Measurements from ENCODE around the gene TDRD6.
"Not testable (repeated sequence)": the region's sequence is repeated elsewhere in the genome, so short reads cannot be mapped to it uniquely, and the experiment has no call there.

TDRD6 gene

GRCh38 chr6:46687619-46688097, at the start of gene TDRD6:
TDRD6 (plus strand) TSS chr6:46687885; CDS start chr6:46688129, 244 bp downstream.
- no peak for DNase-seq

- DNase-seq: no peak
Measured at GRCh38 chr6:46637933-46638332, 49.8 kb upstream of the TDRD6 start.

GRCh38 chr6:46638650-46639049, 49.0 kb upstream of the TDRD6 start:
- DNase-seq: no peak

GRCh38 chr6:46642928-46643751, 44.5 kb upstream of the TDRD6 start:
- no peak for DNase-seq

- DNase-seq: no peak
Measured at GRCh38 chr6:46645265-46645664, 42.4 kb upstream of the TDRD6 start.

GRCh38 chr6:46648108-46648507, 39.6 kb upstream of the TDRD6 start:
- not testable (repeated sequence) for DNase-seq

GRCh38 chr6:46648869-46649492, 38.7 kb upstream of the TDRD6 start:
- peak; percentile 90 for DNase-seq

GRCh38 chr6:46651006-46651405, 36.7 kb upstream of the TDRD6 start:
- DNase-seq: peak; percentile 15

GRCh38 chr6:46651816-46652215, 35.9 kb upstream of the TDRD6 start:
- DNase-seq: peak; percentile 56

- peak; percentile 42 for DNase-seq
Measured at GRCh38 chr6:46652232-46652602, 35.5 kb upstream of the TDRD6 start.

GRCh38 chr6:46652603-46653438, 34.9 kb upstream of the TDRD6 start, which contains the start of the genes CYP39A1 and SLC25A27:
CYP39A1 (minus strand) TSS chr6:46652818; CDS start chr6:46652582, 236 bp downstream.
SLC25A27 (plus strand) TSS chr6:46652975; CDS start chr6:46653193, 218 bp downstream.
- DNase-seq: peak; percentile 96

- peak; percentile 50 for DNase-seq
Measured at GRCh38 chr6:46653439-46654195, 34.1 kb upstream of the TDRD6 start.

GRCh38 chr6:46655803-46656202, 31.9 kb upstream of the TDRD6 start:
- DNase-seq: peak; percentile 14

- no peak for DNase-seq
Measured at GRCh38 chr6:46657642-46658041, 30.0 kb upstream of the TDRD6 start.

- DNase-seq: no peak
Measured at GRCh38 chr6:46661483-46661882, 26.2 kb upstream of the TDRD6 start.

- no peak for DNase-seq
Measured at GRCh38 chr6:46667377-46667776, 20.3 kb upstream of the TDRD6 start.

- DNase-seq: no peak
Measured at GRCh38 chr6:46674410-46674809, 13.3 kb upstream of the TDRD6 start.

- no peak for DNase-seq
Measured at GRCh38 chr6:46676604-46677313, 10.9 kb upstream of the TDRD6 start.

GRCh38 chr6:46677314-46677654, 10.4 kb upstream of the TDRD6 start:
- peak; percentile 12 for DNase-seq

GRCh38 chr6:46684771-46685170, 2.9 kb upstream of the TDRD6 start:
- DNase-seq: no peak

- no peak for DNase-seq
Measured at GRCh38 chr6:46688117-46688965, 656 bp downstream of the TDRD6 start.

Measured in DMS53 (cell line).